Ovary (tissue), 3 donors: ENCODE results near the gene RGS7.

ENCODE experiments used
- CTCF ChIP-seq, 3 donors: fragments of 450-650 bp in 2 of 3; fragments of 200-600 bp in 1 of 3; IDR thresholded peaks; one replicate each; pipeline versions ENCODE4 v1.5.1 to v1.8.0; 2016 to 2022; ENCODE audit warnings: antibody characterized with exemption in 3 of 3, mild to moderate bottlenecking in 1 of 3
- POLR2A ChIP-seq: fragments of 450-650 bp; IDR thresholded peaks from one replicate; pipeline ENCODE4 v1.6.1; 2017; ENCODE audit warnings: antibody characterized with exemption, mild to moderate bottlenecking, moderate library complexity
- donor health status: DM: no; HTN: no; CAD: no.

GRCh38 chr1:241309651-241310050 lies 47.4 kb downstream of the RGS7 start:
- TF ChIP-seq POLR2A (no peak), CTCF (IDR thresholded peaks at IDR 0.05) (no peak)
